GM19238 (cell line): ENCODE measurements around the gene SCGB2B2.
"Not testable (repeated sequence)": the region's sequence is repeated elsewhere in the genome, so short reads cannot be mapped to it uniquely, and the experiment has no call there.

Experiments used
- DNase-seq: peaks from one replicate; pipeline ENCODE4 v3.0.0; 2011; ENCODE audit warnings: low spot score; ENCODE audit not compliant: insufficient read length

Gene SCGB2B2, protein sequence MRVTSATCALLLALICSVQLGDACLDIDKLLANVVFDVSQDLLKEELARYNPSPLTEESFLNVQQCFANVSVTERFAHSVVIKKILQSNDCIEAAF

DNA sequence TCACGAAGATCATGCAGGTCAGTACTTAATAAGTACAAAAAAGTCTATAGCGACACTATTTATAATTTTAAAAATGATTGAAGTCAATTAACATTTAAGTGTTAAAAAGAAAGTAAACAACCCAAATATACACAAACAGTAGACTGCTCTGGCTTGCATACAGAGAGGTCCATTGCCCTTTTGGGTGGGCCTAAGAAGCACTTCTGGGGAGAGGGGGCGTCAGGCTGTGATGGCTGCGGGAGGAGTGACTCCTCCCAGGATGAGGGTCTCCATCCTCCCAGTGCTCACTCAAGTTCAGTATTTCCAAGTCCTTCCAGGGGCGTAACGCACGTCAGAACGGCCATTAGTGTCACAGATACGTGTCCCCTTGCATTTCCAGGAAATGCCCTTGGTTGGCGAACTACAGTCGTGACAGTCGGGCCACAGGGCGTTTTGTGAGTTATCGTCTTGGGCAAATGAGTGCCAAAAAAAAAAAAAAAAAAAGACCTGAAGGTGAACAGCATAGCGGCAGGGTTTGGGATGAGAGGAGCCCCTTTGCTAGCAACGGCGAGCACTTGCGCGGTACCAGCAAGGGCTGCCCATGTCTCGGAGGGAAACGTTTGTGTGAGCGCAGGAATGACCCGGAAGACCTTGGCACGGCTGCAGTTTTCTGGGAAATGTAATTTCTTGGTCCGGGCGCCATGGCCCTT lies at the start of gene SCGB2B2:
TSS of gene SCGB2B2 (minus strand) at position 463 of the 689 bp plus-strand sequence. CDS start 82,596 bp downstream, outside the sequence.
- DNase-seq, result peak; percentile 56

DNA sequence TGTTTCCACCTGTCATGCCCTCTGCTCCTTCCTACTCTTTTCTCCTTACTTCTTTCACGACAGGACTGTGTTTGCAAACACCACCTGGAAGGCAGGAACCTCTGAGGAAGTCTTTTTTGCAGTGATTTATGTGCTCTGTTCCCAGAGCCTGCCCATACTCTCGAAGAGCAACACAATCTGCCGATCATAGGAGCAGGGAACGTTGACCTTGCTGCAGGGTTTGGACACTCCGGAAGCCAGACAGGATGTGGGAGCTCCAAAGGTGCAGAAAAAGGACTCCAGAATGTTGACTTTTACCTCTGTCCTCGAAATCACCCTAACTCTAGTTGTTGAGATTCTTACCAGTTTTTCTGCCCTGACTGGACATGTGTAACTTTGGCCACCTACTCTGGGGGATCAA lies 48.4 kb upstream of the SCGB2B2 start:
- no peak for DNase-seq

DNA sequence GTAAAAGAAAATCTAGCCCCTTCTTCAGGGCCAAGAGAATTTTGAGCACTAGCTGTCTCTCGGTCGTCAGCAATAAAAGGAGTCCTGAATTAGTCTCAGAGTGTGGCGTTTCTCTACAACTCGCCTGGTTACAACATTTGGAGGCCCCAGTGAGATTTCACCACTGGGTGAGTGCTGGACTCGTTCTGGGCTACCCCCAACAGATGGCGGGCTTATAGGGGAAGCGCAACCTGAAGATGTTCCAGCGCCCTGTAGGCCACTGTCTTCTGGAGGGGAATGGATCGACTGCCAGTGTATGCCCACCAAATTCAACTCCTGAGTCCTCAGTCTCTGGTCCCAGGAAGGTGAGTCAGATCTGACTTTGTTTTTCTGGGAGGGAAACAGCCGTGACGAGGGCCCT lies 45.4 kb upstream of the SCGB2B2 start:
- DNase-seq, result no peak

GRCh38 chr19:34715357-34715756 lies 38.4 kb upstream of the SCGB2B2 start:
- no peak for DNase-seq

DNA sequence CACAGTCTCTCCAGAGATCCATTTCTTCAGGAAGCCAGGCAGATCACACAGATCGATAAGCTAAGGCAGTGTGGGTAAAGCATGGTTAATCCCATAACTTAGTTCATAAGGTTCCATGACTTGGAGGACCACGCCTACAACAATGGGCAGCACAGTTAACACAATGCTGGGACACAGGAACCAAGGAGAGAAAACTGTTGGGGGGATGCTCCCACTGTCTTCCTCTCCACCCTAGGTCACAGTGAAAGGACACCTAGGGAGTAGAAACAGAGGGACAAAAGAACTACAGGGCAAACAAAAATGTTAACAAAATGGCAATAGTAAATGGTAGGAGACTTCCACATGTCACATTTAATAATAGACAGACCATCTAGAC lies 36.3 kb upstream of the SCGB2B2 start:
- DNase-seq, result no peak

DNA sequence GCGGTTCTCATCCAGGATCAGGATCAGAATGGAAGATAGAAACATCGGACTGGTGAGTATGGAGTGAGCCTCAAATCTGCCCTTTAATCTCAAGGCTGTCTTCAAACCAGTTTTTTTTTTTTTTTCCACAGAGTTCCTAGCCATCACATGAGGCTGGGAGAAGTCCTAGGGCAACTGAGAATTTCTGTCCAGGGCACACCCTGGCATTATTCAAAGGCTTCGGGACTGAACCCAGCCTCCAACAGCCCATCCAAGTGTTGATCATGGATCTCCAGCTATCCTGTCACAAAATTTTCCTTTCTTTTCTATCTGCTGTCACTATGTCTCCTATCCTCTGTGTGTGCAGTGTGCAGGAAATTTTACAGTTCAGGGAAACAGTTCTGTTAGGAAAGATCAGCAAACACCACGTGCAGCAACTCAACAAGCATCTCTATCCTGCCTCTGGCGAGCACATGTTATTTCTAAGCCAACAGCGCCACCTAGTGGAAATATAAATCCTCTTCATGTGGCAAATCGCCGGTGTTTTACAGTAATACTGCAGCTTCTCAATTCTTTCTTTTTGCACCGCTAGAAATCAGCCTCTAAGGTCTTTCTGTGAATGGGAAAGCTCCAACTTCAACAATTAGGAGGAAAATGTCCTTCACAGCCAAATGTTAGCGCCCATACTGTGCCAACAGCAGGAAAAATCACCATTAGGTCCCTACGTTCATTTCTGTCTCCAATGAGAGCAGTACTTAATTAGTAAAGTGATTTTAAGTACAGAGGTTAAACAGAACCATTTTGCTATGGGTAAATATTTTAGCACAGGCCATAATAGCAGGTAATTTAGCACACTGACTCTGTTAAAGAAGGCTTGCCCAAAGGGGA lies 35.7 kb upstream of the SCGB2B2 start:
- no peak for DNase-seq

DNA sequence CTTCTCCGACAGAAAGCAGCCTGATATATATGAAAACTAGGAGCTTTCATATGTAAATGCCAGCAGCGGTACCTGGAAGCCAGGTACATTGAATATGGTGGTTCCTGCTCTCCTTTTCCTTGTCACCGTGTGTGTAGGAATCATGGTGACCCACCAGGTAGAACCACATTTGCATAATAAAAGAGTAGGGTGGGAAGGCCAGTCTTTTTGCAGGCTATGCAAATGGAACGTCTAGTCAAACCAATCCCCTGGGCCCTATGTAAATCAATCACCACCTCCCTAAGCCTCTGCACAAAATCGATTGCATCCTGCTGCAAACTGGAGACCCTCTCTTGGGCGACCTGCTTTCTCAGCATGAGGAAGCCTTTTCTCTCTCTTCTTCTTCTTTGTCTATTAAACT lies 34.9 kb upstream of the SCGB2B2 start:
- no peak for DNase-seq

- DNase-seq, result no peak
These were observed 30.7 kb upstream of the SCGB2B2 start for GRCh38 chr19:34707661-34708060.

DNA sequence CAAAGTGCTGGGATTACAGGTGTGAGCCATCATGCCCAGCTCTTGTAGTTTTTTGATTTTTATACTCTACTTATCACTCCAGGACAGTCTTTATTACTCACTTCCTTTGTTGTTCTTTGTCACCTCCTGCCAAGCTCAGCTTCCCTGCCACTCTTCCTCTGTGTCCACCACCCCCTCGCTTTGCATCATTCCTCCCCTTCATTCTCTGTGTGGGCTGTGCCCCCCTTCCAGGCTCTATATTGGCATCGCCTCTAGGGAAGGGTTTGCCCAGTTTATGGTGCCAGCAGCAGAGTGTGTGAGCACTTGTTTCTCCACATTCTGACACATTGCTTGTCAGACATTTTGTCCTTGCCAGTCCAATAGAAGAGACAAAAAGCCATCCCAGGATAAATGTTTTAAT lies 15.6 kb upstream of the SCGB2B2 start:
- DNase-seq, result no peak

DNA sequence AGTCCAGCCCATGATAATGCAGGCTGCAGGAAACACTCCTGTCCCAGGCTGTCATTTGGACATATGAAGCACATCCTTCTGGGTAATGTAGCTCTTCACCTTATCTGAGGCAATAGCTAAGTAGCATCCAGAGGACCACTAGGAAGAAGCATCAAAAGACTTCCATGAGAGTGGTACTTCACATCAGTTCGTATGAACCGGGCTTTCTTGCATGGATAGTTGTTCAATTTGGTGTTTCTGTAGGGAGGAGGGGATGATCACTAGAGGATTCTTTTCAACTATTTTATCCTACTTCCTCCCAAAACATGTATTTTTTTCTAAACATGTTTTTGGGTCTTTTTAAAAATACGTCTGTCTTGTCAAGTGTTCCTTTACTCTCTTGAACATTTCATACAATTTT lies 13.4 kb upstream of the SCGB2B2 start:
- DNase-seq, result no peak

DNA sequence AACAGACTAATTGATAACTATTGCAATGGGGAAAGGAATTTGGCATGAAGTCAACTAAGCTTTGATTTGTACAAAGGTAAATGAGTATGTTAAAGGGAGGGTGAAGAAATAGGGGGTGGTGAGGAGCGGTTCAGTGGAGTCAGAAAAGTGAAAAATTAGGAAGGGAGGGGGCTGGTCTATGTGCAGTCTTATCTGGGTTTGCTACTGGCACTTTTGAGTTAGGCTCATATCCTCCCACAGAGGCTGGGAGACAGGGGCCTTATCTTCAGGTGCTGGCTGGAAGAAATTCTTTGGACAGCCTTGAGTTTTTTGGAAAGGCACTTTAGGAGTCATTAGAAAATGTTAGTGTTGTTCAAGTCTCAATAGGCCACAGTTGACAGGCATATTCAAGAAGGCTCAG lies 11.6 kb upstream of the SCGB2B2 start:
- no peak for DNase-seq

DNA sequence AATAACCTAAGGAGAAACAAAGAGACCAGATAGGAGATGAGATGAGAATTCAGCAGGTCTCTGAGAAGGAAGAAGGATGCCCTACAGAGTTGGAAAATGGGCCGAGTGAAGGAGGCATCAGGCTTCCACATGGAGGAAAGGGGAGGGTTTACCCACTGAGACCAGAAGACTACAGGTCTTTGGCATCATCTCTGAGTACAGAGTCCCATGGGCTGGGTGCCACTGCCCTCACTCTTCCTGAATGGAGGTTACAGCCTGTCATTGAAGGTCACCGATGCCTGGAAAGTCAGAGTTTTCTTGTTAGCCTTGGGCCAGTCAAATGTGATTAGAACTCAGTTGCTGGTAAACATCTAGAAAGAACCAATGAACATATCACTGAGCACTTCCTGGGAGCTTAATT lies 10.4 kb upstream of the SCGB2B2 start:
- no peak for DNase-seq

GRCh38 chr19:34686455-34686854 lies 9.5 kb upstream of the SCGB2B2 start:
- DNase-seq, result no peak

DNA sequence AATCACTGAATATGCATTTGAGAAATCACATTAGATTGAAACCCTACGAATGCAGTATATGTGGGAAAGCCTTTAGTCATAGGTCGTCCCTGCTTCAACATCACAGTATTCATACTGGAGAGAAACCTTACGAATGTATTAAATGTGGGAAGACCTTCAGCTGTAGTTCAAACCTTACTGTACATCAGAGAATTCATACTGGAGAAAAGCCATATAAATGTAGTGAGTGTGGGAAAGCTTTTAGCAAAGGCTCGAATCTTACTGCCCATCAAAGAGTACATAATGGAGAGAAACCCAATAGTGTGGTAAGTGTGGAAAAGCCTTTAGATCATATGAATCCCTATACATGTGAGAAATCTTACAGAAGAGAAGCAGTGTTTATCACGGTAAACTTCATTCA lies 8.3 kb upstream of the SCGB2B2 start:
- not testable (repeated sequence) for DNase-seq

GRCh38 chr19:34681478-34681877 lies 4.5 kb upstream of the SCGB2B2 start:
- DNase-seq, result no peak

DNA sequence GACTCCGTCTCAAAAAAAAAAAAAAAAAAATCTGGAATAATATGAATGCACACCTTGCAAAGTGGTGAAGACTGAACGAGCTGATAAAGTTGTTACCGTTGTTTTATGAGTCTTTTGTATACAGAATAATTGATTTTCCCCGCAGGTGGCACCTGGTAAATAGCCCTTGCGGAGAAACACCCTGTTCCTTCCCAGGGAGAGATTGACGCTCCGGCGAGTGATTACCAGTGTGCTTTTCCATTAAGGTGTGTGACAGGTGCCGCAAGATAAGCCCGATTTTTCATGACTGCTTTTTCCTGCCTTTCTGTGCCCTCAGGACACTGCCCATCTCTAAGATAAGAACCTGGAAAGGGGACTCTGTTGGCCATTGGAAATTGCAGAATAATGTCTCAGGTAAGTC lies 1.5 kb upstream of the SCGB2B2 start:
- no peak for DNase-seq

GRCh38 chr19:34678085-34678412 lies 1.1 kb upstream of the SCGB2B2 start:
- DNase-seq, result no peak

GRCh38 chr19:34677386-34678084 lies 576 bp upstream of the SCGB2B2 start, which contains the start of gene ZNF302:
ZNF302 (plus strand) TSS chr19:34677678; CDS start chr19:34678805, 1,127 bp downstream.
- DNase-seq, result peak; percentile 86

- DNase-seq, result no peak
These were observed 1.0 kb downstream of the SCGB2B2 start for GRCh38 chr19:34675919-34676318.

DNA sequence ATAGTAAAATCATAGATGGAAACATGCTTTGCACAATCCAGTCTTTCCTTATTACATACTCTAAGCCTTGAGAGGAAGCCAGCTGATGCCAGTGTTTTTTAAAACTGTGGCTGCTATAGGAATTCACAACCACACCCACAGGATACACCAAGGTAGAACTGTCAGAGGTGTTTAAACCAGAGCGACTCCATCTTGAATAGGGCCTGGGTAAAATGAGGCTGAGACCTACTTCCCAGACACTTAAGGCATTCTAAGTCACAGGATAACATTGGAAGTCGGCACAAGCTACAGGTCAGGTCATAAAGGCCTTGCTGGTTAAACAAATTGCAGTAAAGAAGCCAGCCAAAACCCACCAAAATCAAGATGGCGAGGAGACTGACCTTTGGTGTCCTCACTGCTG lies 1.7 kb downstream of the SCGB2B2 start:
- no peak for DNase-seq

DNA sequence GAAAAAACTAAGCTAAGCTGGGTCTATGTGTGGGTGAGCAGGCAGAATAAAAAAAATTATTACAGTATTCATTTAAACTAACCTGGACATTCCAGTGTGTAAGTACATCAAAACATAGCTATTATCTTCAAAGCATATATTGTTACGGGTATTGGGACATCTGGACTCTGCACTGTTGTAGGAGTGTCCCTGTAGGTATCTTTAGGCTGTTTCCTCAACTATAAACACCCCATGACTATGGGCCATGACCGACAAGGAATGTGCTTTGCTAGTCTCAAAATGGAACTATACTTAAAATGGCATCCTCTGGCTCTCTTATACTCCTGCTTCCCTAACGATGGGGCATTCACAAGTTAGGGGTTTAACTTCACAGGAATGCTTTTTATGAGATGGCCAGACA lies 3.4 kb downstream of the SCGB2B2 start:
- DNase-seq, result no peak

DNA sequence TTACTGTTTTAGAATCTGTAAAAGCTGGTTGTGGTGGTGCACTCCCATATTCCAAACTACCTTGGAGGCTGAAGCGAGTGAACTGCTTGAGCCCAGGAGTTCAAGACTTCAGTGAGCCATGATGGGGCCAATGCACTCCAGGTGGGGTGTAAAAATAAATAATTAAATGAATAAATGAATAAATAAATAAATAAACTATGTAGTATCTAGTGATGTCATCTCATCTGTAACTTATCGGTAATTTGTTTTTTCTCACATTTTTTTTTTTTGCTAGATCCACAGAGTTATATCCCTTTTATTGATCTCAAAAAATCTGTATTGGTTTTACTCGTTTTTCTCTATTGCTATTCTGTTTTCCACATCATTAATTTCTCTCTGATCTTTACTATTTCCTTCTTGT lies 5.0 kb downstream of the SCGB2B2 start:
- DNase-seq, result no peak
